Choroid plexus epithelial cell (primary cell): ENCODE results near the gene CCDC24.

Source experiments
- DNase-seq: peaks from one replicate; pipeline ENCODE4 v3.0.0-alpha.2; 2010; ENCODE audit warnings: low read depth
- H3K4me3 ChIP-seq: 2 replicates; pipeline ENCODE4 v1.5.1; 2011; ENCODE audit warnings: low read depth, mild to moderate bottlenecking, control low read depth, low read length, moderate library complexity
- TF ChIP-seq, protein P1 (sequence below): conservative IDR thresholded peaks from 2 replicates; pipeline ENCODE4 v1.5.1; 2011; ENCODE audit warnings: low read depth, mild to moderate bottlenecking, control low read depth, inconsistent platforms, low read length, moderate library complexity

The CCDC24 gene

DNA sequence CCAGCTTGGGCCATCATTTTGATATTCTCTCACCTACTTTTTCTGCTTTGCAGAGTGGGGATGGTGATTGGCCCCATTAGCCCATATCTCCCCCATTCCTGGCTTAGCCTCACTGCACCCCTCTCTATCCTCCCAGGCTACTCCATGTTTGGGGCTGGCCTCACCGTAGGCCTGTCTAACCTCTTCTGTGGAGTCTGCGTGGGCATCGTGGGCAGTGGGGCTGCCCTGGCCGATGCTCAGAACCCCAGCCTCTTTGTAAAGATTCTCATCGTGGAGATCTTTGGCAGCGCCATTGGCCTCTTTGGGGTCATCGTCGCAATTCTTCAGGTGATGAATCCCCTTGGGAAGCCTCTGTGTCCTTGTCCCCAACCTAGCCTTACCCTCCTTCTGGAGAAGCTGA lies 14.5 kb upstream of the CCDC24 start:
- H3K4me3 ChIP-seq = no peak overlapping the region
- no peak for DNase-seq
- TF ChIP-seq, protein P1, sequence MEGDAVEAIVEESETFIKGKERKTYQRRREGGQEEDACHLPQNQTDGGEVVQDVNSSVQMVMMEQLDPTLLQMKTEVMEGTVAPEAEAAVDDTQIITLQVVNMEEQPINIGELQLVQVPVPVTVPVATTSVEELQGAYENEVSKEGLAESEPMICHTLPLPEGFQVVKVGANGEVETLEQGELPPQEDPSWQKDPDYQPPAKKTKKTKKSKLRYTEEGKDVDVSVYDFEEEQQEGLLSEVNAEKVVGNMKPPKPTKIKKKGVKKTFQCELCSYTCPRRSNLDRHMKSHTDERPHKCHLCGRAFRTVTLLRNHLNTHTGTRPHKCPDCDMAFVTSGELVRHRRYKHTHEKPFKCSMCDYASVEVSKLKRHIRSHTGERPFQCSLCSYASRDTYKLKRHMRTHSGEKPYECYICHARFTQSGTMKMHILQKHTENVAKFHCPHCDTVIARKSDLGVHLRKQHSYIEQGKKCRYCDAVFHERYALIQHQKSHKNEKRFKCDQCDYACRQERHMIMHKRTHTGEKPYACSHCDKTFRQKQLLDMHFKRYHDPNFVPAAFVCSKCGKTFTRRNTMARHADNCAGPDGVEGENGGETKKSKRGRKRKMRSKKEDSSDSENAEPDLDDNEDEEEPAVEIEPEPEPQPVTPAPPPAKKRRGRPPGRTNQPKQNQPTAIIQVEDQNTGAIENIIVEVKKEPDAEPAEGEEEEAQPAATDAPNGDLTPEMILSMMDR = no peak

DNA sequence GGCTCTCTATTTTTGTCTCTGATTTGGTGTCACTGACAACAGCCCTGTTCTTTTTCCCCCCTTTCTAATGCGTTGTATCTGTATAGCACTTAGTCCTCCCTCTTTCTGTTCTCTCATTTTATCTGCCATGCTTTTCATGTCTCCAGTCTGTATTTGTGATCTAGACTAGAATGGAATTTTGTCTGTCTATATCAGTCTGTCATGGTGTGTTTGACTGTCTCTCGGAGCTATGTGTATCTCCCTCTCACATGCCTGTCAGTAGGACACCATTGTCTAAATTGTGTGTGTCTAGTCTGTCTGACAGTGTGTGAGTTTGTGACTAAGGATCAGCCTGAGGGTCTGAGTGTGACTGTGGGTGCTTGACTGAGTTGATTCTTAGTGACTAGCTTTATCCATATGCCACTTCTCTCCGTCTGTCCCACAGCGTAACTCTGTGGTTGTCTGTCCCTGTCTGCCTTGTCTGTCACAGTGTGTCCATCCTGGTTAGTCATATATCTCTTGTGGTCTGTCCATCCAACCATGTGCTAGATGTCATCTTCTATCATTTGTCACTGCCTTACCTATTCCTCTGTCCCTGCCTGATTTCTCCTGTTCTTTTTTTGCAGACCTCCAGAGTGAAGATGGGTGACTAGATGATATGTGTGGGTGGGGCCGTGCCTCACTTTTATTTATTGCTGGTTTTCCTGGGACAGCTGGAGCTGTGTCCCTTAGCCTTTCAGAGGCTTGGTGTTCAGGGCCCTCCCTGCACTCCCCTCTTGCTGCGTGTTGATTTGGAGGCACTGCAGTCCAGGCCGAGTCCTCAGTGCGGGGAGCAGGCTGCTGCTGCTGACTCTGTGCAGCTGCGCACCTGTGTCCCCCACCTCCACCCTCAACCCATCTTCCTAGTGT lies 13.8 kb upstream of the CCDC24 start:
- TF ChIP-seq, protein P1 = no peak
- no peak for DNase-seq
- no peak overlapping the region for H3K4me3 ChIP-seq

GRCh38 chr1:43978264-43978550 lies 13.2 kb upstream of the CCDC24 start:
- TF ChIP-seq, protein P1 = no peak
- DNase-seq = no peak
- peak overlapping the region; percentile 66 for H3K4me3 ChIP-seq

DNA sequence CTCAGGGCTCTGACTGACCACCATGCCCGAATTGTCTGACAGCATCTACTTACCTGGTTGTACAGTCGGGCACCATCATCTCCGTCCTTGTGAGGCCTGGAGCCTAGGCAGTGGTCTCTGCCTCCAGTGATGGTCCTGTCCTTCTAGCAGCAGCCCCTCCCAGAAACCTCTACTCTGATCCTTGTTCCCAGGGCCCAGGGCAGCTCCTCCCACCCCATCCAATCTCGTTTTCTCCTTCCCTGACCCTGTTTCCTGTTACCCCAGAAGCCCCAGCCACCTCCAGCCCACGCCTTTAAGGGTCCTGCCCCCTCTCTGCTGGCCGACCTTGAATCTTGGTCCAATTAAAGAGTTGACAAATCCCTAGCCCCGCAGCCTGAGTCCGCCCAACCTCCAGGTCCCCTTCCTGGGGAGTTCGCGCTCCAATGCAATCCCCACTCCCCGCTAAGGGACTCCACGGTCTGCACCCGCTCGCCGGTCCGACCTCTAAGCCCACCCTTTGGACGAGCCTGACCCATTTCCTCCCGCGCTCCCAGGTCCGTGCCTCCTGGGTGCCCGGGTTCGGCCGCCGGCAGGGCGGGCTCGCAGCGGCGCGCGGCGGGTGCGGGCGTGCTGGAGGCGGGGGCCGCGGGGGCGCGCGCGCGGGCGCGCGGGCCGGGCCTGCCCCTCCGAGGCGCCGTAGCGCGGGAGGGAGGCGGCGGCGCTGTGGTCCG lies 12.7 kb upstream of the CCDC24 start, which contains the start of gene B4GALT2:
Gene B4GALT2, plus strand, starts transcription at position 660 of the 710 bp plus-strand sequence. CDS start 1,951 bp downstream, outside the sequence.
- H3K4me3 ChIP-seq = peak within 1 kb of the TSS; percentile 66
- TF ChIP-seq, protein P1 = no peak
- no peak for DNase-seq

DNA sequence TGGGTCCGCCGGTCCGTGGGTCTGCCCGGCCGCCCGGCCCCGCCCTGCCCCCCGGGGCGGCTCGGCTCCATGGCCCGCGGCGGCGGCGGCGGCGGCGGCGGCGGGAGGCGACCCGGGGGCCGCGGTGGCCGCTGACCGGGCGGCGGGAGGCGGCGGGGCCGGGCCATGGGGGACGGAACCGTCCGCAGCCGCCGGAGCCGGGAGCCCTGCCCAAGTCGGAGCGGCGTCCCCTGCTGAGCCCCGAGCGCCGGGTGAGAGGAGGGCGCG lies 12.2 kb upstream of the CCDC24 start:
- H3K4me3 ChIP-seq = peak overlapping the region; percentile 66
- DNase-seq = no peak
- TF ChIP-seq, protein P1 = no peak

DNA sequence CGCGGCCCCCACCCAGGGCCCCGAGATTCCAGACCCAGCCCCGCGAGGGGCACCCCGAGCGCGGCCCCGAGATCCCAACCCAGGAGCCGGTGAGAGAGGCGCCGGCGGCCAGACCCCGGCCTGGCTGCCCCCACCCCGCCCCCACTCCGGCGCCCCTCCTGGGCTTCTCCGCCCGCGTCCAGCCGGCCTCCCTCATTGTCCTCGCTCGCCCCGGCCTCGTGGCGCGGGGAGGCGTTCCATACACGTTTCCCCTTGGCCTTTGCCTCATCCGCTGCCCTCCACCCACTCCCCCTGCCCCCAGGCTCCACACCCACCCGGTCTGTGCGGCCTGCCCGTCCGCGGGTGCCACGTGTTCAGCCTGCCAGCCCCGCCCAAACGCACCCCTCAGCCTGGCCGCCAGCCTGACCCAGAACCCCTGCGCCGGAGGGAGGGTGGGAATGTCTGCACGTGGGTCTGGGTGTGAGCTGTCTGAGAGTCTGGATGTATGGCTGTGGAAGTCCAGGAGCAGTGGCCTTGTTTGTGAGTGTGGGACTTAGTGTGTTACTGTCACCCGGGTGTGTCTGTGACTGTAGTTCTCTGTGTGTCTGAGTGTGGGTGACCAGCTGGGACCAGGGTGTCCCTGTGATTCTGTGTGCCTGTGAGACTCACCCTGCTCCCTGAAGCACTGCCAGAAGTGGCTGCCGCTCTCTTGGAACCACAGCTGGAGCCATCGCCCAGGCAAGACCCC lies 11.7 kb upstream of the CCDC24 start:
- DNase-seq = peak; percentile 49
- H3K4me3 ChIP-seq = peak overlapping the region; percentile 66
- TF ChIP-seq, protein P1 = no peak
